ENCODE measurements around the gene LDB2.

LDB2 gene

DNA sequence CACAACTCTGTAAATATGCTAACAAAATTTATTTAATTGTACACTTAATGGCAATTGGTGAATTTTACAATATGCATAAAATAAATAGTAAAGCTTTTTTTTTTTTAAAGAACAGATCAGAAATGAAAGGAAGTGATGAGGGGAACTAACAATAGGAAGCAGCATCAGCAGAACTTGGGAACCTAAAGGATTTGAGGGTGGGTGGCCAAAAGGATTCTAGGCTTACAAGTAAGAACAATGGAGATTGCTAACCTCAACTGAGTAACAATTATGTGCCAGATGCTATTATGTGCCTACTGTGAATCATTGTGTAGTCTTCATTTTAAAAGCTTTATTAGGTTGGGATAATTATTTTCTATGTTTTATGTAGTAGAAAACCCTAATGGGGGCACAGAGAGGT, 185.2 kb downstream of the LDB2 start:
- no peak for DNase-seq

DNA sequence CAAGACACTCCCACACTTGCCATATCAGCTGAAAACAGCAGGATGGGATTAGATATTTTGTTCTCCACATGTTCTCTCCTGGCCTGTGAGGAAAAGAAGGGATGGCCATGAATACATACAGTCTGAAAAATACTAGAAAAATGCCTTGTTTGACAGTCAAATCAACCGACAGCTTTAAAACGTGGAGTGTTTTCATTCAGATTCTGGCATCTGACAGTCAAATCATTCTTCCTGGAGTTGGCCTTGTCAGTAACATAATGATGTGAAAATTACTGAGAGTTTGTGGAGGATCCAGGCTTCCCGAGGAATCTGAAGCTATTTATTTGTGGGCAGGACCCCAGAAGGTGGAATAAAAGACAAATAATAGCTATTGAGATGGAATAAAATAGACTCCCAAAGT, 188.2 kb downstream of the LDB2 start:
- no peak for DNase-seq

DNA sequence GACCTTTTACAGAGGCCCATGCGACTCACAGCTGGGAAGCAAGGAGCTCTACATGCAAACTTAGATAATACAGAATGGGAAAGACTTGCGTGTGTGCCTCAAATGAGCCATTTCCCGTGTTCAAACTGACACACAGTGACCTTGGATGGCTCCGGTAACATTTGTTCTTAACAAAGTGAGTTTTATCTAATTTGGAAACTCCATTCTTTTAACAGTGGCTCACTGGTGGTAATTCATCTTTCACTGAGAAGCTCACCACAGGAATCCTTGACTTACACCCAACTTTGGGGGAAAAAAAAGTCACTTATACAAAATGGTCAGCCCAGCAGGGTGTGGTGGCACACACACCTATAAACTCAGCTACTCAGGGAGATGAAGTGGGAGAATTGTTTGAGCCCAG, 190.6 kb downstream of the LDB2 start:
- DNase-seq = no peak

DNA sequence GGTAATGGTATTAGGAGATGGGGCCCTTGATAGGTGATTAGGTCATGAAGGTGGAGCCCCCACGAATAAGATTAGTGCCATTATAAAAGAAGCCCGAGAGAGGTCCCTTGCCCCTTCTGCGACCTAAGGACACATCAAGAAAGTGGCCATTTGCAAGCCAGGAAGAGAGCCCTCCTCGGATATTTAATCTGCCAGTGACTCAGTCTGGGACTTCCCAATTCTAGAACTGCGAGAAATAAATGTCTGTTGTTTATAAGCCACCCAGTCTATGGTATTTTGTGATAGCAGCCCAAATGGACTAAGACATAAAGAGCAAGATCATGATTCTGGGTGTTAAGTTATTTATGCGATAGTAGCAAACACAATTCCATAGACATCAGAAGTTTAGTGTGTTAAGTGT, 192.2 kb downstream of the LDB2 start:
- no peak for DNase-seq

DNA sequence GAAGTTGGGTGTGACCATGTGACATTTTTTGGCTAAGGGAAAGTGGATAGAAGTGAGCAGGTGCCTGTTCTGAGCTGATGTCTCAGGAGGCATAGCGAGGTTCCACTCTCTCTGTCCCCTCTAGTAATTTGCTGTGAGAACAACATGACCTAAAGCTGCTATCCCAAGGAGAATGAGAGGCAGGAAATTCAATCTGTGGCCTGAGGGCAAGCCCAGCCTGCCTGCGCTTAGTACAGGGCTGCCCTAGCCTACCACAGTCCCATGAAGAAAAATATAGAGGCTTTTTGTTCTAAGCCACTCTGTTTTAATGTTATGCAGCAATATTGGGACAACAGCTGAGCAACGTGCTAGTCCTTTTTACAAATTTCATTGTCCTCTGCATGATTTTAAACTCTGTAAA, 193.1 kb downstream of the LDB2 start:
- DNase-seq = no peak

DNA sequence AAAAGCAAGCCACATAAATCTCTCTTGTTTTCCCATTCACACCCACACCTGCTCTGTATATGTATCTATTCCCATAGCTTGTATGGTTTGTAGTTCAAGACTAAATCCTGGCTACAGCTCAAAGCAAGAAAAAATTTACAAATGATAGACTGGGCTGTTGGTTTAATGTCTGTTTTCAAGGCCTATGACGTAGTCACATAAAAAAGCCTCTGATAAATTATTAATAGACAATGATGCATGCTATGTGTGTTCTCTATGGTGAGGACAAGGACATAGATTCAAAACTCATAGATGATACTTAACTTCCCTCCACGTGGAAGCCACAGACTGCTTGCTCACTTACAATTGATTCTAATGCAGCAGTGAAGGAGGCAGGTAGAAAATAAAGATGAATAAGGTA, 194.0 kb downstream of the LDB2 start:
- no peak for DNase-seq

DNA sequence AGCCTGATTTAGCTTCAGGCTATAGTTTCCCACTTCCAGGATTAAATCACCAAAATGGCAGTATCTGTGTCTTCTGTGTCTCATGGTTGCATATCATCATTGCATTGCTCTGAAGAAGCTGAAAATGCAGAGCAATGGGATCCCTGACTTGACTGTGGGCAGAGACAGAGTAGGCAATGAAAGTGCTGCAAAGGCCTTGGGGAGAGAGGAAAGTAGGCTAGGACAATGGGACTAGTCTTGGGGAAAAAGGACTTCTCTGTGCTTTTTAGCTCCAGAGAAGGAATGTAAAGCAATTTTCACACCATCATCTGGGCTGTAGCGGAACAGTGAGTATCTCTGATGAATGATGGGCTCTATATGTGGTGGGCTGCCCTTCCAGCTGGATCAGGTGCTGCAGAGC, 202.5 kb downstream of the LDB2 start:
- DNase-seq = no peak

DNA sequence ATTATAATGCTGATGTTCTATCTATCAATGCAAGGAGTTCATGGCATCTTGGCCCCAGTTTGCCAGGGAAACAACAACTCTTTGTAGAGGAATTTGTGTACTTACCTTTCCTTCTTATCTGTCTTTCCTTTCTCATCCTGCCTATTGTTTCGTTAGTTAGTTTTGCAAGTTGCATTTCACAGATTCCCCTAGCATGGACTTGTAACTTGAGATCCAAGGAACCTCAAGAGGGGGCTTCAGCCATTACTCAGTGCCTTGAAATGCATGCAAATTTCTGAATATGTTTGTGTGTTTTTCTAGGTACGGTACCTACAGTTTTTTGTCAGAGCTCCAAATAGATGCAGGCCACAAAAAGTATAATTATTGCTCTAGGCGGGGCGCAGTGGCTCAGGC, 203.6 kb downstream of the LDB2 start:
- no peak for DNase-seq

DNA sequence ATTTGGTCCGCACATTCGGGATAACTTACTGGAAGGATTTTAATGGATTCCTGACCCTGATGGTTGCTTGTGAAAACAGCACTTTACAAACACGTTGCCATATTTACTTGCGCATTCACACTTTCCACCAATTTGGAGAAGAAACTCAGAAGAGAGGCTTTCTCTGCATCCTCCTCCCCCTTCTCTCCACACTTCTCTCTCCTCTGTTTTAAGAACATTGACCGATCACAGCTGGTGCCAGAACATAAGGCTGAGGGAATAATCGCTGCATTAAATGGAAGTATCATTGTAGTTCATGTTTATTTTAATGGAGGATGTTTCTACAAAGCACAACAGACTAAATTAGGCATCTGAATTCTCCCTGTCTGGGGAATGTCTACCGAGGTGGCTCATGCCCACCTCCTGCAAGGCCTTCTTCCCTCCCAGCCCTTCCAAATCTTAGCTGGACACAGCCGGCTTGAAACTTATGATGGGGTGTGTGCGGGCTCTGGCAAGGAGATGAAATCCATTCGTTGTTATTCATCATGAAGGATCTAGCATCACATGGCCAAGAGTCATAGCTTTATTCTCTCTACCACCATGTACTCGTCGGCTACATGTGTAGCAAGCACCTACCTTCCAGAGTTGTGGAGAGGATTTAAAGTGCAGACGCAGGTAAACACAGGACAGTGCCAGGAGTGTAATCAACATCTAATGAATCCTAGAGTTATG, 204.1 kb downstream of the LDB2 start:
- no peak for DNase-seq

DNA sequence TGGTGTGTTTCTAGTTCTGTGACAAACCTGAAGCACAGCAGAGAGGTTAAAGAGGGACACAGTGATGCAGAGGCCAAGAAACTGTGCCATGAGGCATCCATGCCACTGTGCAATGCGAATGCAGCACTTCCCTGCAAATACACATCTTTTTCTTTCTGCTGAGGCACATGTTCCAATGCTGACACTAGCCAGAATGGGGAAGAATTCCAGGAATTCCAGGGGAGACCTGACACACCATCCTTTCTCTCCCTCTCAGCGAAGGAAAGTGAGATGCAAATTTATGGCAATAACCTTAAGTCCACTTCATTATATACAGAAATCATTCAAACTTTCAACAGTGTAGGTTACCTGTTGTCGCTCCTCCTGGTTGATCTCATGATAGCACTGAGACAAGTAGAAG, 204.8 kb downstream of the LDB2 start:
- no peak for DNase-seq

DNA sequence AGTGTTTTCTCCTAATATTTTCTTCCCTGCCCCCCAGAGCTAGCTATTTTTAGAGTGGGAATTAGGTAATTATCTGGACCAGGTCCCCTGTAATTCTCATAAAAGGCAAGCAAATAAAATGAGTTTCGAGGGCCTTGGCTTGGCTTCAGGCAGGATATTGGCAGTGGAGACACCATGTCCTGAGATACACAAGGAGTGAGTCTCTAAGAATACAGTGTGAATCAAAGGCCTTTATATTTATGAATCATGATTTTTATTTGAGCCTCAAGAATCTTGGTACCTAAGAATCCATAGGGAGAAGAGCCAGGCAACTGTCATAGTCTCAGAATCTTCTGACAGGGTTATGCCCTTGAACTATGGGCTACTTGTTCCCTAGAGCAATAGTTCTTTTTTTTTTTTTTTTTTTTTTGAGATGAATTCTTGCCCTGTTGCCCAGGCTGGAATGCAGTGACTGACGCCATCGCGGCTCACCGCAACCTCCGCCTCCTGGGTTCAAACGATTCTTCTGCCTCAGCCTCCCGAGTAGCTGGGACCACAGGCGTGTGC, 205.4 kb downstream of the LDB2 start:
- no peak for DNase-seq

DNA sequence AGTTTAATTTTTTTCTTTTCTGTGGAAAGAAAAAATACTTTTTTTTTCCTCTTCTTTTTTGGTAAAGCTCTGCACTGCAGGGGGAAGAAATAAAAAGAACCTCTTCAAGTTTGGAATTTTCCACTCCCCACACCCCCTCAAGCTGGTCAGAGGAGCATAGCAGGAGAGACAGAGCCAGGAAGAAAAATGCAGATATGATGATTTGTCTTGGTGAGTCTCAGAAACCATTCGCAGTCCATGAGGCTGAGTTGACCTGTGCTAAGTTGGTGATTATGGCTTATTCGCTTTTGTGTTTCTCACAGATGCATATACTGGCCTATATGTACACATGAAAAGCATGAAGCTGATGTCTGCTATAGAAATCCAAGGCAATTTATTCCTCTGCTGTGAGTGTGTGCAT, 205.9 kb downstream of the LDB2 start:
- DNase-seq = no peak

DNA sequence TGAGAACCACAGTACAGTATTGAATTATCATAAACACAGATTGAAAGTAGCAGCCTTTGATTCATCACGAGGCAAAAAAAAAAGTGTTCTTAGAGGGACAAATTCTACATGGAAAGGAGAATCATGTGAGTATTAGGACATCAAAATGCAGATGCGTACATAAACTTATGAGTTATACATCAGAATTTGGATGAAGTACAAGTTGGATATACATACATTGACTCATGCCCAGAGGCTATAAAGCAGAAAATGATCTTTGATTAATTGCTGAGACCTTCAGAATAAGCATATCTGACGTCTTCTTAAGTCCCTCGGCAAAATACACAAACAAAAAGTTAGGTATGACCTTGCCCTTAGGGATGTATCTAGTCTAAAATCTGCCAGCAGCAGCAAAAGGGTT, 206.4 kb downstream of the LDB2 start:
- DNase-seq = no peak

DNA sequence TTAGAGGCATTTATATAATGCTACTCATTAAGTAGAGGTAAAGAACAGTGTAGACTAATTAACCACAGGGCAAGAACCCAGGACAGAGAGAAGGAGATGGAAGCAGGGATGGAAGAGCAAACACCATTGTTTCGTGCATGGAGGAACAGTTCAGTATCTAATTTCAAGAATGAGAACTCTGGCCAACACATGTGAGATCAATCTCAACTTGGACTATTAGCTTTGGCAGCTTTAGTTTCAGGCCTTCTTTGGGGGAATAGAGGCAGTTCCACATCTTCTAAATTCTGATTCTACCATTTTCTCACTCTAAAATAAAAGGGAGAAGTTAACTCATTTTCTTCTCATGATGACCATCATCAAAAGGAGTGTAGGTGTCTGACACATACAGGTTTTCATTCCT, 207.0 kb downstream of the LDB2 start:
- no peak for DNase-seq

DNA sequence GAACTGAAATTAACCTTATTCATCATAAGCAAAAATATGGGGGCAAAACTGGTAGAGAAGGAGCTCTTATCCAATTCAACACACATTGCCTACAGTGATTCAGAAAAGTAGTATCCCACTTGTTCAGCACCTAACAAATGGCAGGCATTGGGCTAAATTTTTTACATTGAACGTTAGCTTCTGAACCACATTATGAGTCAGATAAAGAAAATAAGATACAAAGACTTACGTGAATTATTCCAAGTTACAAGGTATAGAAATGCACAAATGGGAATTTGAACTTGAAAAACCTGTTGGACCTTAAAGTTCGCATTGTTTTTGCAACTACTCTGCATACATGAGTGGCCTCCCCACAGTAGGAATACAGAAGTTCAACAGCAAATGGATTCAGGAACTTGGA, 210.6 kb downstream of the LDB2 start:
- DNase-seq = no peak

DNA sequence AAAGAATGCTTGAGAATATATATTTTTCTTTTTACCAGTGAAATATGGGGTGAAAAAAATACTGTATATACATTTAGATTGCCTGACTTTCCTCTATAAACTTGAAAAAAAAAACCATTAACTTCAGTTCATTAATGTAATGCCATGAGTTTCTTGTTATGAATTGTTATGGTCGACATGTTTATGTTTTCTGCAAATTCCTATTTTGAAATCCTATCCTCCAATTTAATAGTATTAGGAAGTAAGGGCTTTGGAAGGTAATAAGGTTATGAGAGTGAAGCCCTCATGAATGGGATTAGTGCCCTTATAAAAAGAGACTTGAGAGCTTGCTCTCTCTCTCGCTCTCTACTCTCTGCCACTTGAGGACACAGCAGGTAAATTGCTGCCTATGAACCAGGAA, 211.4 kb downstream of the LDB2 start:
- DNase-seq = no peak

DNA sequence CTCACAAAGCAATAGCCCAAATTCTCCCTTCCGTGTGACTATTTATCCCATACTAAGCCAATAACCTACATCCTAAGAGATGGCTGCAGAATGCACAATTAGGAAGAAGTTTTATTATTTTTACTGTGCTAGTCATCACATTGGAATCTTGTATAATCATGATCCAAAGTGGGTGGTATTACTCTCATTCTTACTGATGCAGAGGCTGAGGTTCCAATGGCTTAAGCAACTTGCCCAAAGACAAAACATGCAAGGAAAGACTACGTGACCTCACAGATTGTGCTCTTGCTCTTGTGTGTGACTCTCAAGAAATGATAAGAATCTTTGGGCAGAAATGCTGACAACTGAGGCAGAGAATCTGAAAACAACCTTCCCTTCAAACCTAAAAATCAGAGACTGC, 212.2 kb downstream of the LDB2 start:
- no peak for DNase-seq

DNA sequence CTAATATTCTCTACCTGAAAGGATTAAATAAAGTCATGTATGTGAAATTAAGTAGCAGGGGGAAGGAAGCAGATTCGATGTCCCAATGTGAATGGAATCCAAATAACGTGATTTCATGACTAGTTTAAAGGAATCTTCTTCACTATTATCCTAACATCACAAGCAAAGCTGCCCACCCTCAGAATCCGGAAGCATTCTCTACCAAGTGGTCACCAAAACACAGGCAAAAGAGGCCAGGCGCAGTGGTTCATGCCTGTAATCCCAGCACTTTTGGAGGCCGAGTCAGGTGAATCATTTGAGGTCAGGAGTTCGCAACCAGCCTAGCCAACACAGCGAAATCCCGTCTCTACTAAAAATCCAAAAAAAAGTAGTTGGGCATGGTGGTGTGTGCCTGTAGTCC, 212.9 kb downstream of the LDB2 start:
- no peak for DNase-seq

DNA sequence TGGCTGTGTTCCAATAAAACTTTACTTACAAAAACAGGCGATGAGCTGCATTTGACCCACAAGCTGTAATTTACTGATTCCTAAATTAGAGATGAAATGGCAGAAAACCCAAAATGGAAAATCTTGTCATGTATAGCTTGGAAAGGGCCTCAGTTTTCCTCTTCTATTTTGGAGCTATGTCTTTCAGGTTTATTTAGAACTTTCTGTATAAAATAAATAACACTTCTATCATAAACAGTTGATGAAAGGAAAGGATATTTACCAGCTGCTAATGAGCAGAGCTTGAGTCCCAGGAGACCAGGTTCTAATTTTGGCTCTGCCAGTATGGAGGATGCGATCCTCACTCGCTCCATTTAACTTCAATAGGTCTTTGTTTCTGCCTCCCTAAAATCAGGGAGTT, 213.5 kb downstream of the LDB2 start:
- DNase-seq = no peak

DNA sequence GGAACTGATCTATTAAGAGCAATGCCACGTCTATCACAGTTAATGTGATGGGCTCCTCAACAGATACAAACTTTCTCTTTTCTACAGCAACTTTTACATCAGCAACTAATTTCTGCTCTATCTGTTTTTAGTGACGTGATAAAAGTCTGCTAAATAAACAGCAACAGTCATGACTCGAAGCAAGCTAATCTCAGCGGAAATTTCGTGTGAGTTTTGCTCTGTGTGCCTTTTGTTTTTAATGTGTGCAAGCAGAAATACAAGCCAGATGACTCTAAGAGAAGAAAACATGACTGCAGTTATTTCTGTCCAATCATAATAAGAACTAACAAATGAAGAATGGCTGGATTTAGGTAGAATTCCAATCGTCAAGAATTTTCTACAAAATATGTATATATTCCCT, 214.3 kb downstream of the LDB2 start:
- no peak for DNase-seq

DNA sequence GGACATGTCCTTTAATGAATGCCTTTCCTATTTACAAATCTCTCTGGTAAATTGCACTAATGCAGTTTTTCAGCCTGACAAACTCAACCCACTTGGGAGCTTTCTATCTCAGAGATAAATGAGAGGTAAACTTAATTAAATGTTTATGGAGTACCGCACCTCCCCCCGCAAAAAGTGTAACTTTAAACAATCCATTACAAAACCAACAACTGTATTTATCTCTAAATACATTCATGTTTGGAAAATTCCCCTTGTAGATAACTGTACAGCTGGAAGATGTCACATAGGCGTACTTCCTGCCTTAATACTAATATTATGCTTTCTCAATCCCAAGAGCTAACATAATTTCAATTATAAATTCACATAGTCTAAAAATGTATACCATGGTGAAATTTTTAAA, 215.5 kb downstream of the LDB2 start:
- no peak for DNase-seq

DNA sequence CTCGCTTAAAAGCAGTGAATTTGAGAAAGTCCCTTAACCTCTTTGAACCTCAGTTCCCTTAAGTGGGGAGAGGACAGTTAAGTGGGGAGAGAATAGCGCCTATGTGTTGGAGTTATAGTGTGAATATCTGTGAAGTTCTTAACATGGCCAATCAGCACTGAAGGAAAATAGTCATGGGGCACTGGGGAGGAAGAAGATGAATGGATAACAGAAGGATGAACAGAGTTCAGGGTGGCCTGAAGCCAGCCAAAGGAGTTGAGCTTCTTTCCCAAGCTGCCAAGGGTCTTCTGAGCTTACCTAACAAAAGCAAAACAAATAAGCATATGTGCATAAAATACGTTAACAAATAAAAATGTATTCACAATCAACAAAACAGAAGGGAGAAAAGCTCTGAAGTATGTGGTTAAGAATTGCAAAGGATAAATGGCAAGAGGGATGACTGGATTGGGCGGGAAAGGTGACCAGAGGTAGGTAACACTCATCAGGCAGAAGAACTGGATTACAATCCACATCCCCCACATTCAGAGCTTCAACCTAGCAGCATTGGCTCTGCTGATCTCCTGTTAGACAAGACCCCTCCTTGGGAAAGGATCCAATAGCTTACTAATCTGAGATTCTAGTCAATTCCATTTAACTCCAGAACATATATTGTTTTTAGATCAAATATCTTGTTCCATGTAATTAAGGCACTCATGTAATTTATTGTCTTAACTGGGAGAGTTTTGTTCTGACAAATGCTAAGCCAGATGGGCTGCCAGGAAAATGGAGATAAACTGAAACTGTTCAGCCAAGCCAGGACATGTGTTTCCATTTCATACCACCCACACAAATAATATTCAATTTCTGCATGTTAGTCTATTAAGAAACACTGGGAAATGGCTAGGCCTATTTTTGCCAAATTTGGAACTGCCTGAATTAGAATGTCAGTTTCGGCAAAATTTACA, 221.2 kb downstream of the LDB2 start:
- no peak for DNase-seq

DNA sequence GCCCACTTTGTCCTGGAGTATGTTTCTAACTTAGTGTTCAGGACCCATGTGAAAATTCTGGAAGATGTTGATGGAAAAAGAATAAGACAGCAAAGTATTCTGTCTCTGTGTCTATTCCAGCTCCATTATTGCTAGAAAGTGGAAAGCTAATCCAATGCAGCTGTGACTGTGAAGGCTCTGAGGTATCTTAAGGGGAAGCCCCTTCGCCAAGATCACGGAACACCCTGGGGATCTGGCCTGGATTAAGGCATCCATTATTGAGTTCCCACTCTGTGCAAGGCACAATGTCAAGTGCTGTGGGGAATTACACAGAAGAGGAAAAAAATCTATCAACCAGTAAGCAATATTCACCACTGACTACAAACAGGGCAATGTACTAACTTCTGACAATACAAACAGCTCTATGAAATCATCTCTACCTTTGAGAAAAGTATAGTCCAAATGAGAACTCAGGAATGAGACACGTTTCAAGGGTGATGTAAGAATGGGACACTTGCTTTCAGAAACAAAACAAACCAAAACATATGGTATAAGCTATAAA, 222.1 kb downstream of the LDB2 start:
- DNase-seq = no peak

DNA sequence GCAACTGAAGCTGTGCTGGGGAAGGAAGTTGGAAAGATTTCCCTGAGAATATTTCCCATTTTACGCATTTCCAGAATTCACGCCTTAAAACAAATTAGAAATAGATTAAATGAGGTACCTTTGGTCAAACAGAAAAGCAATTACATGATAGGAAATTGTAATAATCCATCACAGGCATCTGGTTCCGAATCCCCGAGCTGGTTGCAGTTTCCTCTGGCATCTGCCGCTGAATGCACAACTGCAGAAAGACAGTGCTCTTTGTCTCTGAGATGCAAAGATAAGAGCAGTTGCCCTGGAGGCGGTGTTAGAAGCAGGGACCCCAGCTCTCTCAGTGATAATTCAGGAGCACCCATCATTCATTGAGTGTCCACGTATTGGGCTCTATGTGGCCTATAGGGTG, 224.4 kb downstream of the LDB2 start:
- no peak for DNase-seq
